Suppressor macrophage (primary cell): ENCODE results near the gene LCORL.
A peak's percentile ranks its signal among the peaks of the same experiment; 100 is the strongest.
"Not testable (repeated sequence)": the region's sequence is repeated elsewhere in the genome, so short reads cannot be mapped to it uniquely, and the experiment has no call there.

ENCODE experiments used
- DNase-seq, 4 experiments: peaks; one replicate each; pipeline ENCODE4 v3.0.0-alpha.2; 2020 to 2022

The LCORL gene

DNA sequence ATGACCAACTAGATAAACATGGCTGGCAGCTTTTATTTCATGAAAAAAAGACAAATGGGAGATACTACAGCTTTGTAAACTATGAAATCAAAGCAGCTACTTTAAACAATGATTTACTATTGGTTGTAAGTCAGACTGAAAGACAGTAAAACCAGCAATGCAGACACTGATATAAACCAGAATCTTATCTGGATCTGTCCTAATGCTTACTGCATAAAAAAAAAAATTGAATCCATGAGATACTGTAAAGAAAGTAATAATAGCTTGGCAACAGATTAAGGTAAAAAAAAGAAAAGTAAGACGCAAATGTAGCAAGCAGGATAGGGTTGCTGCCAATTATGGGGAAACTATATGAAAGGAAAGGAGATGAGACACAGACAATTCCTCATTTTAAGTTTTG is 7.3 kb downstream of the LCORL start:
- DNase-seq: peak in 1 of 4 experiments; percentile 23

DNA sequence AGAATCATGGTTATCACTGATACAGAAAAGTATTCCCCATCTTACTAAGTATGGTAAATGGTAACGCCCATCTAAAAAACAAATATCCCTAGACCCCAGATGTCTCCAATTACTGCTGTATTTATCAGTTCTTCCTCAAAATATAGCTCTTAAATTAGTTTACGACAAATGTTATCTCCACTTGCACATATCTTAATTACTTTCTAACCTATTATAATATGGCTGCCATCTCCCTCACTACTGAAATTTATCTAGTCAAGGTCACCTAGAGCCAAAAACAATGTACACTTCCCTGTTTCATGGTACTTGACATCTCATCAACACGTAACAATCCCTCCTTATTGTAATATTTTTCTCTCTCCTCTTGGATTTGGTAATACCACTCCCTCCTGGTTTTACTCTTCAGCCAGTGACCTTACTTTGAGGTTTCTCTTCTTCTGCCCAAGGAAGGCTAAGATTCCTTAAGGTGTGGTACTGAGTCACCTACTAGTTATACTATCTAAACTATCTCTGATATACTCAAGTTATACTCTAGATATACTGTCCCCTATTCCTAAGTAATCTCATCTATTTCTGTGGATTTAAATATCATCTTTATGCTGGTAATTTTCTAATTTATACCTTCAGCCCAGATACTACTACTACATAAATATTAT is 8.6 kb downstream of the LCORL start:
- no peak for DNase-seq

DNA sequence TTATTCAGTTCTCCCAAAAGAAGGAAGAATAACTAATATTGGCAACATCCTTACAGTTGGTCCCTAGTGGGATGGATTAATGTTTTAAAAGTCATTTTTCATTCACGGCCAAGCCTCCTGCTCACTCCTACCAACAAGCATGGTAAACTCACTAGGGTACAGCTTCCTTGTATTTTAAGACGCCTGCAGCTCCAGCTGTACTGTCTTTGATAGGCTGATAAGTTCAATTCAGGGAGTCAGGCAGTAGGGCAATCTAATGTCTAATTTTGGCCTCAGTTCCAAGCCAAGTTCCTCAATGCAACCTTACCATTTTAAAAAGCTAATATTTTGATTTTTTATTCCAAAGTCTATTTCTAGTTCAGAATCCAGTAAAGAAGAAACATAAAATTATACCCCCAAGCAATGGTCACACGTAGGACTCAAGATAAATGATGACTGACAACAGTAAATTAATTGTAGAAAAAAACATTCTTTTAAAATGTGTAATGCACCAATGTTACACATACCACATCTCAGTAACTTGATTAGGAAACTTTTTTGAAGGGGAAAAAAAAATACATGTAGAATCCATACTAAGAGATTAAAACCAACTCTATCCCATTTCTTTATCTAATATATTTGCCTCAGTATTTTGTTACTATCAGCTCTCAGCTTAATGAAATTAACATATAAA is 9.3 kb downstream of the LCORL start:
- no peak for DNase-seq

DNA sequence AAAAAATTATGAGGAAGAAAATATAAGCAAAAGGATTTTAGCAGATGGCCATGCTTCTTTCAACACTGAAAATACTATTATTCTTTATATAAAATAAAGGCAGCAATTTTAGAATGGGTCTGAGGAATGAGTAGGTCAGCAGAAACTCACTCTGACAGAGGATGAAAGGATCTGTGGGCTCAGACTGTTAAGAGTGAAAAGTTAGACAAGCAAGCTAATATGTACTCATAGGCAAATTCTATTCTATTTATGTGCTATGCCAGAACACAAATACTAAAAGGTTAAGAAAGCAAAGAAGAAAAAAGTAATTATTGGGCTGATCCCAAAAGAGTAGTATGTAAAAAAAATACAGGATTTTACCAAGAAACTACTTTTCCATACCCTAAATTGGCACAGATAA is 13.9 kb downstream of the LCORL start:
- no peak for DNase-seq

DNA sequence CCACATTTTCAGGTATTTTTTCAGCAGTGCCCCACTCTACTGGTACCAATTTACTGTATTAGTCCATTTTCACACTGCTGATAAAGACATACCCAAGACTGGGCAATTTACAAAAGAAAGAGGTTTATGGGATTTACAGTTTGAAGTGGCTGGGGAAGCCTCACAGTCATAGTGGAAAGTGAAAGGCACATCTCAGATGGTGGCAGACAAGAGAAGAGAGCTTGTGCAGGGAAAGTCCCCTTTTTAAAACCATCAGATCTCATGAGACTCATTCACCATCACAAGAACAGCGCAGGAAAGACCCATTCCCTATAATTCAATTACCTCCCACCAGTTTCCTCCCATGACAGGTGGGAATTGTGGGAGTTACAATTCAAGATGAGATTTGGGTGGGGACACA is 15.1 kb downstream of the LCORL start:
- not testable (repeated sequence) for DNase-seq

DNA sequence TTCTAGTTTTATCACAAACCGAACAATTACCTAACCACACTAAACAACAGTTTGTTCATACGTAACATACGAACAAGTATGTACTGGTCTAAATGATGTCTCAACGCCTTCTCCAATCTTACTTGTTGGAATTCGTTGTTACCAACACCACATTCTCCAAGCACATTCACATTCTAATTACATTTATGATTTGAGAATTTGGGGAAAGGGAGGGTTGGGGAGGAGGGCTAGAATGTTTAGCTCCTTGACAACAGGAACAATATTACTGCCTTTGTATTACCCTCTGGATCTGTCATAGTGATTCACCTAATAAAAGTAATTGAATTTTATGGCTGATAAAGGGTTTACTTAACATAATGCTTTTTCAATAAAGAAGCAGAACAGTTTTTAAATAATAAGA is 24.4 kb downstream of the LCORL start:
- DNase-seq: no peak

DNA sequence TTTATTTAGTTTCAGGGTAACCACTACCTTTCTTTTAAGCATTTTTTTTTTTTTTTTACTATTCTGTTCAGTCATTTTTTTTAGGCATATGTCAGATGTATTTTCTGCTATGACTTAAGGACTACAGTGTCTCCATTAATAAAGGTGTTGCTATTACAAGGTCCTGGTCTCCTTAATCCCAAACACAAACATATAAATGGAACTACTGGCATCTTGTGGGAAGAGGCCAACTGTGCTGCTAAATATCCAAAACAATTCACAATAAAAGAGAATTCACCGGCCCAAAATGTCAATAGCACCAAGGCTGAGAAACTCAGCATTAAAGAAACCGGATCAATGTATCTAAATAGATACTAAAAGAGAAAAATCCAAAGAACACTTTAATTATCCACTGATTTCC is 26.4 kb downstream of the LCORL start:
- DNase-seq: no peak

DNA sequence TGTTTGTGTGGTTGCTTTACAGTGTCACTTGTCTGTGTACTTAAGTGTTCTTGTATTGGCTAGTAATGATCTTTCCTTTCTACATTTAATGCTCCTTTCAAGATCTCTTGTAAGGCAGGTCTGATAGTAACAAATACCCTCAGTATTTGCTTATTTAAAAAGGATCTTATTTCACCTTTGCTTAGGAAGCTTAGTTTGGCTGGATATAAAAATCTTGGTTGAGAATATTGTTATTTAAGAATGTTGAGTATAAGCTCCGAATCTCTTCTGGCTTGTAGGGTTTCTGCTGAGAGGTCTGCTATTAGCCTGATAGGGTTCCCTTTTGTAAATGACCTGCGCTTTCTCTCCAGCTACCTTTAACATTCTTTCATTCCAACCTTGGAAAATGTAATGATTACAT is 35.7 kb downstream of the LCORL start:
- DNase-seq: no peak

DNA sequence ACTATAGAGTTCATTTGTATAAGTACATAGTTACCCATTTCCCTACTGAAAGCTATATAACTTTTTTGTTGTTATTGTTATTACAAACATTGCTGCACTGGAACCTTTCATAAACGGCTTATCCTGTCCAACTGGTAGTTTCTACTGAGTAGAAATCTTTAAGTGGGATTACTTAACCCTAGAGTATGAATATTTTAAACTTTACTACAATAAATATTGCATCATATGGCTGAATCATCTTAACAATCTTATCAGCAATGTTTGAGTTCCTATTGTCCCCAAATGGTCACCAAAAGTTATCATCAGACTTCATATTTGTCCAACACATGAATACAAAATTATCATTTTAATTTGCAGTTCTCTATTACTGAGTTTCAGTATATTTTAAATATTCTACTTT is 40.5 kb downstream of the LCORL start:
- DNase-seq: peak in 2 of 4 experiments; percentile 2 to 4

DNA sequence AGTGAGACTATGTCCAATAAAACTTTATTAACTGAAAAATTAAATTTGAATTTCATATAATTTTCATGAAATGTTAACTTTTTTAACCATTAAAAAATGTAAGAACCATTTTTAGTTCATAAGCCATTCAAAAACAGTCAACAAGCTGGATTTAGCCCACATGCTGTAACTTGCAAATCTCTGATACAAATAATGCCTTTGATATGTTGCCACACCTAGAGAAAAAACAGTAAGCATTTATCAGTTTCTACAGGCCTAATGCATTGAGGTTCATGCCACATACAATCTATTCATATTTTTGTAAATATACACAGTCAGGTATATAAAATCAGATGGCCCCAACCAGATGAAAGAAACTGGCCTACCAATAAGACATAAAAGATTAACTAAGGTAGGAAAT is 52.8 kb downstream of the LCORL start:
- no peak for DNase-seq

DNA sequence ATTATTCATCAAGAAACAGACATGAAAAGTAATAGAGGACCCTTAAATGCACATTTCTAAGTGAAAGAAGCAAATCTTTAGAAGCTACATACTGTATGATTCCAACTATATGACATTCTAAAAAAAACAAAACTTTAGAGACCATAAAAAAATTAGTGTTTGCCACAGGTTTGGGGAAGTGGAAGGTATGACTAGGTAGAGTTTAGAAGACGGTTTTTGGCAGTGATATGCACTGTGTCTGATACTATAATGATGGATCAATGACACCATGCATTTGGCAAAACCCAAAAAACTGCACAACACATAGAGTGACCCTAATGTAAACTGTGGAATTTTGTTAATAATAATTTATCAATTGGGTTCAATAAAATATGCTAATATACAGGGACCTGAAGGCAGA is 54.5 kb downstream of the LCORL start:
- DNase-seq: no peak

DNA sequence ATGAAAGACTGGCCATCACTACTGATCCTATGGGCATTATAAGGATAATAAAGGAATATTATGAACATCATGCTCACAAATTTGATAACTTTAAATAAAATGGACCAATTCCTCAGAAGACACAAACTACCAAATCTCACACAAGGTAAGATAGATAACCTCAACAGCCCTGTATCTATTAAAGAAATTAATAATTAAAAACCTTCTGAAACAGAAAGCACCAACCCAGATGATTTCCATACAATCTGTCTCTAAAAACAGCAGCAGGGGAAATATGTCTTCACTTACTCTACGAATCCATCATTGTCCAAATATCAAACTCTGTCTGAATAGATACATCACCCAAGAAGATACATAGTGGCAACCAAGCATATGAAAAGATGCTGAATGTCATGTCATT is 55.2 kb downstream of the LCORL start:
- DNase-seq: no peak

DNA sequence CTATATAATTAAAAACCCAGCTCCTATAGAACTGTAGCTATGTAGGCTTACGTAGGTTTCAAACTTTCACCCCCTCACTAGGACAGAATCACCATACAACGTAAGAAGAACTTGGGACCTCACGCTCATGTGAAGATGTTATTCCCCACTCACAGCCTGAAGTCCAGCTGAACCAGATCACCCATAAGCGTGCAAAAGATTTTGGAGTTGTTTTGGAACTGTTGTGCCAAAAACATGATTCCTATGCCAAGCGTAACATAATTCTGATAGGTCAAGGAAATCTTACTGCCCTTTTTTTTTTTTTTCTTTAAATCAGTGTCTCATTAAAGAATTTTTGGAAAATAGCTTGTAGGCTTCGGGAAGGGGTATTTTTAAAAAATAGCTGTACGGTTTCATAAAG is 57.0 kb downstream of the LCORL start:
- no peak for DNase-seq

DNA sequence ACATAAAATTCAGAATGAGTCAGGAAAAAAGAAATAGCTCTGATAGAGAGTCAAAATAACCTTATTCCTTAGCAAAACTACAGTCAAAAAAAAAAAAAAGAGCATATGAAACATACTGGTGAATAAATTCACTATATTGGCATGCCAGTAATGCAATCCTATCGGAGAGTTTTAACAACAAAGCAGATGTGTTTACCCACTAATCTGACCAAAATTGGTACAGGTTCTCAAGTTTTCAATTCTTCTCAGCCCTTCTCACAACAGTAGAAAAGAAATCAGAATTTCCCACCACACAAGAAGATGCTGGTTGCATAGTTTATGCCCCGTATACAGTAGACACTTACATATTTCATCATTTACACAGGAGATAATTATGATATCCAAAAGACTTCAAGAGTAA is 59.4 kb downstream of the LCORL start:
- DNase-seq: no peak

DNA sequence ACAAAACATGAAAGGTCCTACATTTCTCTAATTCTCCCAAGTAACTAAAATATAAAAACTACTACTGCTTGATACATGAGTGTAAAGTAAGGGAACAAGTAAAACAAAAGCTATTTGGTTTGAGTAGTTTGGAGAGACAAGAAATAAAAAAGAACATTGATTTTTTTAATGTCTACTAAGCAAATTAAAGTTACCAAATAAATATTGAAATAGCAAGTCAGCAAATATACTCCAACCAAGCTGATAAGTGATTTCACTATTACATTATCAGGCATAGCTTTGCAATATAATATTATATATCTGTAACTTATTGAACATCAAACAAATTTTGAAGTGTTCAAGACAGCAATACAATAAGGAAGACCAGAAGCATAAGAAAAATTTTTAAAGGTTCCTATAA is 60.3 kb downstream of the LCORL start:
- no peak for DNase-seq

DNA sequence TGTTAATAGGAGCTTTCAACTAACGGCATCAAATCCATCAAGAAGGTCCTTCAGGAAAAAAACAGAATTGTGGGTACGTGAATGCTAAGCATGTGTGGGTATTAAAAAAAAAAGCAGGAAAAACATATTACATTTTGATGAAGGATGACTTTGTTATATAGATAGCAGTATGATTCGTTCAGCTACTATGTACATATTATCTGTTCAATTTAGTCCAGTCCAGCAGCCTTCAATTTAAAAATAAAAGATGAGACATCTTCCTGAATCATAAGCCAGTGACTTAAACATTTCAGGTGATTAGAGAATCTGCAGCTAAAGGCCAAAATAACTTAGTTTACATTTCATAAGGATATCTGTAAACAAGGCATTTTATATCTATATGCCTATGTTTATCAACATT is 63.4 kb downstream of the LCORL start:
- DNase-seq: no peak

DNA sequence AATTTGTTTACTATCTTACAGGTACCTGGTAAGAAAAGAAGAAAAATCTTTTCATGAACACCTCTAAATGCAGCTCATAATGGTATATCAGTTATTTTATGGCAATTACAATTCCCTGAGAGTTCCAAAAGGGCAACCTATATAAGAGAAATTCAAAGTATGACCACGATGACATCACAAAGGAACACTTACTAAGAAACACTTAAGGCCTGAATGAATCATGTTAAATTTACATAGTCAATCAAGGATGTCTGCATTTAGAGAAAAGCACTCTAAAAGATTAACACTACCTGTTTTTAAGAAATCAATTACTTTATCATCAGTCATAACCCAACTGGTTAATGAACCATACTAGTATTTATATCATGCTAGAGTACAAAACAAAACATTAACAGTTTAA is 63.9 kb downstream of the LCORL start:
- no peak for DNase-seq

DNA sequence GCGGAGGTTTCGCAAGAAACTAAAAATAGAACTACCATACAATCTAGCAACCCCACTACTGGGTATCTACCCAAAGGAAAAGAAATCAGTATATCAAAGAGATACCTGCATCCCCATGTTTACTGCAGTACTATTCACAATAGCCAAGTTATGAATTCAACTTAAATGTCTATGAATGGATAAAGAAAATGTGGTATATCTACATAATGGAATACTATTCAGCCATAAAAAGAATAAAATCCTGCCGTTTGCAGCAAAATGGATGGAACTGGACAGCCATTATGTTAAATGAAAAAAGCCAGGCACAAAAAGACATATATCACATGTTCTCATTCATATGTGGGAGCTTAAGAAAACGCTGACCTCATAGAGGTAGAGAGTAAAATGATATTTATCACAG is 65.3 kb downstream of the LCORL start:
- DNase-seq: no peak

DNA sequence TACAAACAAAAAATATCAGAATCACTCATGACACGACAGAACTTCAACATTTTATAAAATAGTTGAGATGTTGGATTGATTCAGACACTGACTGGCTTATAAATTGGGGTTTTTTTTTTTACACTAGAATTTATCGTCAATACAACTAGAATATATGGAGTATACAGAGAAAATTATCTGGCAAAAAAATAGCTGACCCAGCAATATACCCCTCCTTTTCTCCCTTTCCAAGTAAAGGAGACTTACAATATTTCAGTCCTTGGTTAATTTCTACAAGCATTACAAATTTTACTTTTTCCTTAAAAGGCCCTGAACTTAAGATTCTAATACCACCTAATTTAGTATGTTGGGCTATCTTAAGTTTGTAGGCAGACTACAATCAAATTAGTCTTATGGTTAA is 76.3 kb downstream of the LCORL start:
- no peak for DNase-seq

DNA sequence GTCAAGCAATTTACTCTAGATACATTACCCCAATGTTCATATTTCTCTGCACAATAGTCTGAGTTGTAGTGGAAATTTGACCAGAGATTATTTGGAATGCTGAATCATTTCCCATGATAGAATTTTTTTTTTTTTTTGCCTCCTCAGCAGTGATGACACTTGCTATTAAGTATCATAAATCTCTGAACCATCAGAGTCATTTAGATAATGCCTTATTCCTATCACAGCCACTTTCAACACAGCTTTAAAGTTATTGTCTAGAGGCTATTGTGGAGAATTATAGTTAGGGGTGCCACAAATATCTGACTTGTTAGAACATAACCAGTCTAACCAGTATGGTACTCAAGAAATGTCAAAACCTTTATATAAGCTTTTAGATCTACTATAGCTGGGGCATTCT is 79.8 kb downstream of the LCORL start:
- DNase-seq: no peak

DNA sequence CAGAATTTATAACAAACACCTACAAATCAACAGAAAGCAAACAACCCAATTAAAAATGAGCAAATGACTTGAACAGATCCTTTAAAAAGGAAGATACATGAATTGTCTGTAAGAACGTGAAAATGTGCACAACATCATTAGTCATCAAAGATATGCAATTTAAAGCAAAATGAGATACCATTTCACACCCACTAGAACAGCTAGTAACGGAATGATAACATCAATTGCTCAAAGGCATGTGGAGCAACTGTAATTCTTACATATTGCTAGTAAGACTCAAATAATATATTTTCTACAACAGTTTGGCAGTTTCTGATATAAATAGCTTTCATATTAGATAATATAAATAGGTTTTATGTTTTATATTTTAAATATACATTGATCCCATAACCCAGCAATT is 82.5 kb downstream of the LCORL start:
- peak in 1 of 4 experiments; percentile 10 for DNase-seq

DNA sequence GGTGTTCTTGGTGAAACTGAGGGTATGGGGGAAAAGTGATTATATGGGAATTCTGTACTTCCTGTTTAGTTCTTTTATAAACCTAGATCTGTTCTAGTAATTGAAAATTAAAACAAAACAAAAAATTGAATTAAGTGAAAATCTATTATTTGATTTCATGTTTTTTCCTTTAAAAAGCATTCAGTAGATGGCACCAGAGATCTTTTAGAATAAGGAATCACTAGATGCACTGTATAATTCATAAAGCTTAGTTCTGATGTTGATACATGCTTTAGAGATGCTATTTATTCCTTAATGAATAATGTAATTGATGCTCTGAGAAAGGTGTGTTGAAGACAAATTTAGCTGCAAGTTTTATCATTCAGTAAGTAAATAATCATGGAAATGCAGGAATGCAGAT is 87.3 kb downstream of the LCORL start:
- DNase-seq: no peak

DNA sequence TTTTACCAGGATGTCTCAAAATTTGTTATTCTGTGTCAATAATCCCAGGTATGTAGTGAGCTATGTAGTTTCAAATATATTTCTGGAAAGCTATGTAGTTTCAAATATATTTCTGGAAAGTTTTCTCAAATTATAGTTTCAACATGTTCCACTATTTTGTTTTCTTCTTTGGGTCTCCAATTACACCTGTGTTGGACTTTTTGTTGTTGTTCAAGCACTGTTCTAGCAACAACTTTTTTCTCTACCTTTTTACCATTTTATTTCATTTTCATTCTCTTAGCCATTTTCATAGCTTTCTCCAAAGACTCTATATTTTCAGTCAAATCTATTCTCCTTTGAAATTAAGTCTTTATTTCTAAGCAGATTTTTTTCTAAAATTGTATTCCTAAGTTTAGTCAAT is 88.4 kb downstream of the LCORL start:
- DNase-seq: no peak

DNA sequence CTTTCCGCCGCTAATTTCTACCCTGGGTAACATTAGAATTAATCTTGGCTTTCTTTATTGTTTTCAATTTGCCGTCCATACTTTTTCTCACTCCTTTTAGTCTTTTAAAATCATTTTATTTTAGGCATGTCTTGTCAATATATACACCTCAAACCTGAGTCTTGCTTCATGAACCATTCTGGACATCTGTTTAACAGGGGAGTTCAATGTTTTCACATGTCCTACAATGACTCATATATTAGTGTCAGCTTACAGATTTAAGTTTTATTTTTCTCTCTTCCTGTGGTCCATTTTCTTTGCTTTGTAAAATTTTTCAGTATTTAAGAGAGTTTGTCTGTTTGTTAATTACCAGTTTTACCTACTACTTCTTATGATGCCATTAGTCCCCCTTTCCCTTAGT is 89.5 kb downstream of the LCORL start:
- no peak for DNase-seq

DNA sequence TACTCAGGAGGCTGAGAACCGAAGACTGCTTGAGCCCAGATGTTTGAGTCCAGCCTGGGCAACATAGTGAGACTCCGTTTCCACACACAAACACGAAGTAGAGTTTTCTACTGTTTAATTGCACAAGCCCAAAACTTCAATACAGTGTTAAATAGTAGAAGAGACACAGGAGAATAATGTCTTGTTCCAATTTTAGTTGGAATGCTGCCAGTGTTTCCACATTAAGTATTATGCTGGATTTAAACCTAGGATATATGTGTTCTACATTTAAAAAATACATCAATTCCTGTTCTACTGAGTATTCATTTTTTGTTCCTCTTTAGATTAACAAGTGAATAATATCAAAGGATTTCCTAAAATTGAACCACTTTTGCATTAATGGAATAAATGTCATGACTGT is 91.3 kb downstream of the LCORL start:
- DNase-seq: no peak
